PFSK-1 (cell line): ENCODE measurements around the gene HMOX2.

Experiments
- FOXP2 ChIP-seq: optimal IDR thresholded peaks from 2 replicates; pipeline ENCODE3; 2011; ENCODE audit warnings: borderline replicate concordance, control low read depth, inconsistent platforms; ENCODE audit not compliant: insufficient read depth; ENCODE audit errors: extremely low read length, extremely low read depth
- POLR2AphosphoS5 ChIP-seq: IDR thresholded peaks from 2 replicates; pipeline ENCODE4 v1.6.1; 2012; ENCODE audit warnings: low read depth, mild to moderate bottlenecking, control low read depth, low read length, moderate library complexity
- REST ChIP-seq, 2 experiments: IDR thresholded peaks; 2 replicates each; pipeline versions ENCODE4 v1.6.1 to v1.8.0; 2011 to 2012; ENCODE audit warnings: low read depth in 2 of 2, low read length in 2 of 2, control low read depth in 1 of 2, inconsistent platforms in 1 of 2, mild to moderate bottlenecking in 1 of 2, moderate library complexity in 1 of 2; ENCODE audit not compliant: insufficient read depth in 1 of 2
- SIN3A ChIP-seq: IDR thresholded peaks from 2 replicates; pipeline ENCODE4 v1.6.1; 2012; ENCODE audit warnings: mild to moderate bottlenecking, low read length, moderate library complexity, borderline replicate concordance; ENCODE audit not compliant: insufficient read depth
- TAF1 ChIP-seq: IDR thresholded peaks from 2 replicates; pipeline ENCODE4 v1.6.1; 2012; ENCODE audit warnings: low read length, control low read depth, borderline replicate concordance; ENCODE audit not compliant: insufficient read depth

HMOX2 gene

GRCh38 chr16:4455081-4455480 lies 21.1 kb upstream of the HMOX2 start:
- no peak for TF ChIP-seq SIN3A
- TF ChIP-seq REST (IDR thresholded peaks at IDR 0.05; ENCODE audit: insufficient read depth in 1 of 2, low read depth in 2 of 2, low read length in 2 of 2), result no peak
- TF ChIP-seq POLR2AphosphoS5, result no peak
- no peak for TF ChIP-seq TAF1
- TF ChIP-seq FOXP2, result no peak

GRCh38 chr16:4455951-4456350 lies 20.2 kb upstream of the HMOX2 start:
- TF ChIP-seq FOXP2 (no peak), POLR2AphosphoS5 (no peak), SIN3A (no peak), REST (IDR thresholded peaks at IDR 0.05; ENCODE audit: insufficient read depth in 1 of 2, low read depth in 2 of 2, low read length in 2 of 2) (no peak), TAF1 (no peak)

GRCh38 chr16:4460936-4461249 lies 15.3 kb upstream of the HMOX2 start:
- TF ChIP-seq REST (IDR thresholded peaks at IDR 0.05; ENCODE audit: insufficient read depth in 1 of 2, low read depth in 2 of 2, low read length in 2 of 2), result no peak
- no peak for TF ChIP-seq FOXP2
- TF ChIP-seq TAF1, result no peak
- no peak for TF ChIP-seq SIN3A
- no peak for TF ChIP-seq POLR2AphosphoS5

GRCh38 chr16:4461250-4462085 lies 14.7 kb upstream of the HMOX2 start:
- TF ChIP-seq REST (IDR thresholded peaks at IDR 0.05; ENCODE audit: insufficient read depth in 1 of 2, low read depth in 2 of 2, low read length in 2 of 2), result no peak
- no peak for TF ChIP-seq SIN3A
- no peak for TF ChIP-seq FOXP2
- no peak for TF ChIP-seq TAF1
- no peak for TF ChIP-seq POLR2AphosphoS5
